Measurements from ENCODE around the gene PHKA2.
"Not testable (repeated sequence)": the region's sequence is repeated elsewhere in the genome, so short reads cannot be mapped to it uniquely, and the experiment has no call there.

PHKA2 gene, protein sequence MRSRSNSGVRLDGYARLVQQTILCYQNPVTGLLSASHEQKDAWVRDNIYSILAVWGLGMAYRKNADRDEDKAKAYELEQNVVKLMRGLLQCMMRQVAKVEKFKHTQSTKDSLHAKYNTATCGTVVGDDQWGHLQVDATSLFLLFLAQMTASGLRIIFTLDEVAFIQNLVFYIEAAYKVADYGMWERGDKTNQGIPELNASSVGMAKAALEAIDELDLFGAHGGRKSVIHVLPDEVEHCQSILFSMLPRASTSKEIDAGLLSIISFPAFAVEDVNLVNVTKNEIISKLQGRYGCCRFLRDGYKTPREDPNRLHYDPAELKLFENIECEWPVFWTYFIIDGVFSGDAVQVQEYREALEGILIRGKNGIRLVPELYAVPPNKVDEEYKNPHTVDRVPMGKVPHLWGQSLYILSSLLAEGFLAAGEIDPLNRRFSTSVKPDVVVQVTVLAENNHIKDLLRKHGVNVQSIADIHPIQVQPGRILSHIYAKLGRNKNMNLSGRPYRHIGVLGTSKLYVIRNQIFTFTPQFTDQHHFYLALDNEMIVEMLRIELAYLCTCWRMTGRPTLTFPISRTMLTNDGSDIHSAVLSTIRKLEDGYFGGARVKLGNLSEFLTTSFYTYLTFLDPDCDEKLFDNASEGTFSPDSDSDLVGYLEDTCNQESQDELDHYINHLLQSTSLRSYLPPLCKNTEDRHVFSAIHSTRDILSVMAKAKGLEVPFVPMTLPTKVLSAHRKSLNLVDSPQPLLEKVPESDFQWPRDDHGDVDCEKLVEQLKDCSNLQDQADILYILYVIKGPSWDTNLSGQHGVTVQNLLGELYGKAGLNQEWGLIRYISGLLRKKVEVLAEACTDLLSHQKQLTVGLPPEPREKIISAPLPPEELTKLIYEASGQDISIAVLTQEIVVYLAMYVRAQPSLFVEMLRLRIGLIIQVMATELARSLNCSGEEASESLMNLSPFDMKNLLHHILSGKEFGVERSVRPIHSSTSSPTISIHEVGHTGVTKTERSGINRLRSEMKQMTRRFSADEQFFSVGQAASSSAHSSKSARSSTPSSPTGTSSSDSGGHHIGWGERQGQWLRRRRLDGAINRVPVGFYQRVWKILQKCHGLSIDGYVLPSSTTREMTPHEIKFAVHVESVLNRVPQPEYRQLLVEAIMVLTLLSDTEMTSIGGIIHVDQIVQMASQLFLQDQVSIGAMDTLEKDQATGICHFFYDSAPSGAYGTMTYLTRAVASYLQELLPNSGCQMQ

DNA sequence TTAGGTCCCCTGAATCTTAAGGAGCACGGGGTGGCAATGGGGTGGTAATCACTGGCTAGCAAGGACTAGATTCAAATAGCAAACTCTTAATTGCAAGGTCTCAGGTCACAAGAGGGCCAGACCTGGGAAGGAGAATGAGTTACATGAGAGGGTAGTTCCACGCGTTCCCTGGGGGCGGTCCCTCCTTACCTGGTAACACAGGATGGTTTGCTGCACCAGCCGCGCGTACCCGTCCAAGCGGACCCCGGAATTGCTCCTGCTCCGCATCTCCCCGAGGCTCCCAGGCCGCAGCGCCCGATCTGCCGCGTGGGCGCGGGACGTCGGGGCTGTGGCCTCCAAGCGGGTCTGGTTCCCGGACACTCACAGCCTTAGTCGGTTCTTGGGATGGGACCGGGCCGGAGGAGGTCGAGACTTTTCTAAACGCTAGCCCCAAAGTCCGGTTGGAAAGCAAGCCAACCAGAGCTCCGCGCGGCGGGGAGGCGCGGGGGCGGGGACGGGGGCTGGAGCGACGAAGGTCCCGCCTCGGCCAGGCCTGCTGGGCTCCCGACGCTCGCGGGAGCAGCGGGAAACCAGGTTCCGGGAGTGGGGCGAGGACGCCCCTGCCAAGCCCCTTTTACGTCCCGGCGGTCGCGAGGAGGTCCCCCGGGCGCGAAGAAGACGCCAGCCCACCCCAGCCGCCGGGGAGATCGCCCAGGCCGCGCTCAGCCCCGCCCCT is at the start of gene PHKA2:
PHKA2 (minus strand) TSS at position 449 of the 715 bp plus-strand sequence; CDS start at position 267, 182 bp downstream.
- DNase-seq, result no peak

GRCh38 chrX:19030805-19031204 is 46.9 kb upstream of the PHKA2 start:
- DNase-seq, result no peak

DNA sequence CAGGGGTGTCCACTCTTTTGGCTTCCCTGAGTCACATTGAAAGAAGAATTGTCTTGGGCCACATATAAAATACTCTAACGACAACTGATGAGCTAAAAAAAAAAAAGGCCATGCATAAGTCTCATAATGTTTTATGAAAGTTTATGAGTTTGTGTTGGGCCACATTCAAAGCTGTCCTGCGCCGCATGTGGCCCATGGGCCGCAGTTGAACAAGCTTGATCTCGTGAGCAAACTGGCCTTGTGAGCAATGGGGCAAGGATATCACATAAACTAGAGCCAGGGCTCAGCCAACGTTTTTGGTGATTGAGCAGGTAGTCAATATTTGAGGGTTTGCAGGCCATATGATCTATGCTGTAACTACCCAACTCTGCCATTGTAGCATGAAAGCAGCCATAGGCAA is 44.6 kb upstream of the PHKA2 start:
- DNase-seq, result no peak

GRCh38 chrX:19024366-19024765 is 40.5 kb upstream of the PHKA2 start:
- no peak for DNase-seq

GRCh38 chrX:19019996-19020395 is 36.1 kb upstream of the PHKA2 start:
- no peak for DNase-seq

- DNase-seq, result no peak
Measured at GRCh38 chrX:19017271-19017670, 33.4 kb upstream of the PHKA2 start.

DNA sequence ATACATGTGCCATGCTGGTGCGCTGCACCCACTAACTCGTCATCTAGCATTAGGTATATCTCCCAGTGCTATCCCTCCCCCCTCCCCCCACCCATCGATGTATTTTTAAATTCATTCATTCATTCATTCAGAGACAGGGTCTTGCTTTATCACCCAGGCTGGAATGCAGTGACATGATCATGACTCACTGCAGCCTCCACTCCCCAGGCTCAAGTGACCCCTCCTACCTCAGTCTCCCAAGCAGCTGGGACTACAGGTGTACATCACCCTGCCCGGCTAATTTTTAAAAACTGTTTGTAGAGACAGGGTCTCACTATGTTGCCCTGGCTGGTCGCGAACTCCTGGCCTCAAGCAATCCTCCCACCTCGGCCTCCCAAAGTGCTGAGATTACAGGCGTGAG is 32.7 kb upstream of the PHKA2 start:
- DNase-seq, result not testable (repeated sequence)

DNA sequence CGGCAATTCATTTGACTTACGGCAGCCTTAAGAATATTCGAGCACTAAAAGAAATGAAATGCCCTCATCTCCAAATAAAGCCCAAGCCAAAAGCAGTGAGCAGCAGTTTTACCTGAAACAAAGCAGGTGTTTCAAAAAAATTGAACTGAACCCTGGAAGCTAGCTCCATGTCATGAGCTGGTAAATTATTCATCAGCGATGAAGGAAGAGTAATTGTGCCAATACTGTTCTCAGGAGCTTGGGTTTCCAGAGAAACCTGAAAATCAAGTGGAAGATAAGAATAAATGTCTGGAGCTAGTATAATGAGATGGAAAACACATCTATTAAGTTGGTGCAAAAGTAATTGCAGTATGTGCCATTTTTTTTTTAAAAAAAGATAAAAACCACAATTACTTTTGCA is 24.0 kb upstream of the PHKA2 start:
- no peak for DNase-seq

- no peak for DNase-seq
Measured at GRCh38 chrX:19007011-19007410, 23.1 kb upstream of the PHKA2 start.

DNA sequence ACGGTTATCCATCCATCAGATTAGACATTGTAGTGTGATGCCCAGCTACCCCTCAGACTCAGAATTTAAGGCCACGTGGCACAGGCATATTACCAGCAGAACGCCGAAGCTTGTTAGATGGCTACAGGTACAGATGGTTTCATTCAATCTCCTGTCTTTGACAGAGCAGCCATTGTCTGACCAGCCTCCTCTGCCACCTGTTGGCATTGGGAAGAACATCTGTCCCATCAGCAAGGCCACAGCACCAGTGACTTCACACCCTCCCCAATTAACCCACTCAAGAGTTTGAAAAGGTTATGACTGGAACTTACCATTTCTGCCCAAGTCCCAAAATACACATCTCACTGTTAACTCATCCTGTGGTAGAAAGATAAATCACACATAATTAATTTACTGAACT is 22.0 kb upstream of the PHKA2 start:
- DNase-seq, result no peak

- no peak for DNase-seq
Measured at GRCh38 chrX:19003756-19004155, 19.8 kb upstream of the PHKA2 start.

DNA sequence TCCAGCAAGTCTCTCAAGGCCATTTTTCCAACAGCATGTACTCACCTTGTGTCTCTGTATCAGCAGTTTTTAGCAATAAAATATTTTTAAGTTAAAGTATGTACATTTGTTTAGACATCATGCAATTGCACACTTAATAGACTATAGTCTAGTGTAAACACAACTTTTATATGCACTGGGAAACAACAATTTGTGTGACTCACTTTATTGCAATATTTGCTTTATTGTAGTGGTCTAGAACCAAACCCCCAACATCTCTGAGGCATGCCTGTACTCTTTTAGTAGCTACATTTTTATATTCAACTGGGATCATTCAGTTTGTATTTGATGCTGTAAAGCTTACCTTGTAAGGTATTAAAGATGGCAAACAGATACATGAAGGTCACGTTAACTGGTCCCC is 14.7 kb upstream of the PHKA2 start:
- DNase-seq, result no peak

DNA sequence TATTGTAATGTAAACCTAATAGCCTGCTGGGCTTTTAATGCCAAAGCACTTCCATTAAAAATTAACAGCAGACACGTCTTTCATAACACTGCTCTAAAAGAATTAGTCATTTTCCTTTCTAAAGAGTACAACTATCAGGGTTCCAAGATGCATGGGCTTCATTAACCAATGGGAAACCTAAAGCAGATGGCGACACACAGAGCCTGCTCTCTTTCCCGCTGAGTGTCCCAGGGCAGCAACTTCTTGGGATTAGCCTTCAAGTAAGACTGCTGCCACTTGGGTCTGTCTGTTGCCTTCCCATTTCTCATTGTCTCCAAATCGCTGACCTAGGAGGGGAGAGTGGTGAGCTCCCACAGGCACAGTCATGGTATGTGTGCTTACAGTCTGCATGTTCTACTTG is 14.0 kb upstream of the PHKA2 start:
- DNase-seq, result no peak

DNA sequence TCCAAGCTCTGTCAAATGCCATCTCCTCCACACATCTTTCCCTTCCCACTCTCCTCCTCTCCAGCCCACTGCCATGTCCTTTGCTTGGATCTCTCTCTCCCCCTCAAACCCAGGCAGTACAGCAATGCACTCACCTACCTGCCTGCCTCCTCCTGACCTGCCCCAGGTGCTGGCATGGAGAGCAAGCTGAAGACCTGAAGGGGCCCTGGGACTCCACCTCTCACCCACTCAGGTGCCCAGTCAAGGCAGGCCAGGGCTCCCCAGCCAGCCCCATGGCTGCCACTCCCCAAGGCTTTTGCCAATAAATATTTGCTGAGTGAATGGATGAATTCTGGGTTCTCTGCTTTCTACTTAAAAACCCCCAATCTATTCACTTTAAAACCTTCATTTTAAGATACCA is 12.6 kb upstream of the PHKA2 start:
- no peak for DNase-seq

DNA sequence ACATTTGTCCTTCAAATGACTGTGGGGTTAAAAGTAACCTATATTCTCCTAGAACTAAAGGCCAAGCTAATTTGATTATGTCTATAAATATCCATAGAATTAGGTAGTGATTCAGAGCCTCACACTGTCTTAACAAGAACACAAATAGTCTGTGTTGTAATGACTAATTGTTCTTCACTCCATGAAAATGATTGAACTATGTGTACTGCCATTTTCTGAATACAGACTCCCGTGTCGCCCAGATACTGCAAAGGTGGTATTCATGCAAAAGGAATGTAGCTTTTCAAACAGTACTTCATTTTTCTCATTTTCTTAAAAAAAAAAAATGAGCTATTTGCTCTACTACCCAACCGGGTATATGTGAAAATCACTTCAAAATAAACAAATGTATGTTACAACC is 11.3 kb upstream of the PHKA2 start:
- DNase-seq, result no peak

DNA sequence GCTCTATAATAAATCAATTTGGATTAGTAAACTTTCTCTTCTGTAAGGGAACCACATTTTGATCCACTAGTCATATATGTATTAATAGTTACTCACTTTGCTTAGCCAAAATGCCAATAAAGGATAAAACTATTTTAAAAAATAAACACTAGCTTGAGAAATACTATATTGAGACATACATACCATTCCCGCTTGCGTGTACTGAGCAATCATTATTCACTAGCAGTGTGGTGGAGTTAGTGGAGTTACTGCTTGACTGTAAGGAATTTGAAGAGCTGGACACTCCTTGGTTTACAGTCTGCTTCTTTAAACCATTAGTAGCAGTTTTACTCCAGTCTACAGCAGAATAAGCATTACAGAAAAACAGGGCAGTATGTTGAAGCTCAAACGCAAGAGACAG is 10.8 kb upstream of the PHKA2 start:
- no peak for DNase-seq

- DNase-seq, result no peak
Measured at GRCh38 chrX:18992829-18993228, 8.9 kb upstream of the PHKA2 start.

GRCh38 chrX:18985186-18985435 is 1.2 kb upstream of the PHKA2 start:
- DNase-seq, result no peak

DNA sequence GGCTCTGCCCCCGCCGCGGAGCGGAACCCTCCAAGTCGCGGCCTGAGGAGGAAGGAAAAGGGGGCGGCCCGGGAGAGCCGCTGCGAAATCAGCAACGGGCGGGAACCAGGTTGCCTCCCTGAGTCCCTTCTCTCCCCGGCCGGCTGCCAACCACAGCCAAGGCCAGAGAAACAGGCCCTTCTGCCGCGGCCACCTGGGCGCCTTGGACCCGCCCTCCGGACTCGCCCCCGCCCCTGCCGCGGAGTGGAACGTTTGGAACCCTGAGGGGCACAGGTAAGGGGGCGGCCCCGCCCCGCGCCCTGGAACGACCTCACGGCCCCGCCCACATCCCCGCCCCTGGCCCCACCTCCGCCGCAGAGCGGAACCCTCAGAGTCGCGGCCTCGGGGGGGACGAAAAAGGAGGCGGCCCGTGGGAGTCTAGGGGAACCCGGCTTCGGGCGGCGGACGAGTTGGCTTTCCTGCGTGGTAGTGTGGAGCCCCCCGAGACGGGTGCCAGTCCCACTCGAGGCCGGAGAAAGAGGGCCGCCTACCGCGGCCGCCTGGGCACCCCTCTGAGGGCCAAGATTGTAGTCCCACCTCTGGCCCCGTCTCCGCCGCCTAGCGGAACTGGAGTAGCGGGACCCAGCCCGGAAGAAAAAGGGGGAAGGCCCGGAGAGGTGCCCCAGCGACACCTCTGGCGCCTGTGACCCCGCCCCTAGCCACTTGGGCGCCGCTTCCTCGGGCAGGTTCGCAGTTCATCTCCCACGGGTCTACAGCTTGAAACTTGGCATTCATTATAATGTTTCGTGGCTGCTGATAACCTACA is 669 bp upstream of the PHKA2 start:
- DNase-seq, result peak; percentile 31

- DNase-seq, result no peak
Measured at GRCh38 chrX:18981124-18981807, 2.6 kb downstream of the PHKA2 start.

DNA sequence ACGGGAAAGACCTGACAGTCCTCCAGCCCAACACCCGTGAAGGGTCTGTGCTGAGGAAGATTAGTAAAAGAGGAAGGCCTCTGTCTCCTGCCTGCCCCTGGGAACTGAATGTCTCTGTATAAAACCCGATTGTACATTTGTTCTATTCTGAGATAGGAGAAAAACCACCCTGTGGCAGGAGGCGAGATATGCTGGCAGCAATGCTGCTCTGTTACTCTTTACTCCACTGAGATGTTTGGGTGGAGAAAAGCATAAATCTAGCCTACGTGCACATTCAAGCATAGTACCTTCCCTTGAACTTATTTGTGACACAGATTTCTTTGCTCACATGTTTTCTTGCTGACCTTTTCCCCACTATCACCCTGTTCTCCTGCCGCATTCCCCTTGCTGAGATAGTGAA is 3.7 kb downstream of the PHKA2 start:
- not testable (repeated sequence) for DNase-seq

- no peak for DNase-seq
Measured at GRCh38 chrX:18974993-18975392, 8.9 kb downstream of the PHKA2 start.

All from DMS79 (cell line).